Endodermal cell (in vitro differentiated cells): ENCODE results near the gene AFM. TPM values are rescaled to one million over a fixed set of nuclear protein-coding genes. Genes with fewer than 3 reads are reported as not detected.

Experiments used
- DNase-seq: peaks from one replicate; pipeline ENCODE4 v3.0.0-alpha.2; 2017
- H3K27ac ChIP-seq: 2 replicates; pipeline ENCODE4 v1.5.1; 2013; ENCODE audit warnings: mild to moderate bottlenecking, low read depth, low read length, moderate library complexity
- H3K27me3 ChIP-seq: 2 replicates; pipeline ENCODE4 v1.6.1; 2013; ENCODE audit warnings: mild to moderate bottlenecking, low read length, moderate library complexity; ENCODE audit not compliant: insufficient read depth, control insufficient read depth, poor library complexity, severe bottlenecking
- H3K36me3 ChIP-seq: 2 replicates; pipeline ENCODE4 v1.7.0; 2013; ENCODE audit warnings: mild to moderate bottlenecking, low read length, moderate library complexity; ENCODE audit not compliant: control insufficient read depth, insufficient read depth
- H3K4me1 ChIP-seq: one replicate; pipeline ENCODE4 v1.7.0; 2013; ENCODE audit warnings: low read length; ENCODE audit not compliant: control insufficient read depth, insufficient read depth
- H3K4me3 ChIP-seq: 2 replicates; pipeline ENCODE4 v1.5.1; 2013; ENCODE audit warnings: mild to moderate bottlenecking, low read length, moderate library complexity
- H3K9ac ChIP-seq: 2 replicates; pipeline ENCODE4 v1.6.1; 2013; ENCODE audit warnings: mild to moderate bottlenecking, low read length, moderate library complexity; ENCODE audit not compliant: poor library complexity, severe bottlenecking; ENCODE audit errors: extremely low read depth
- H3K9me3 ChIP-seq: 2 replicates; pipeline ENCODE4 v1.6.1; 2013; ENCODE audit warnings: mild to moderate bottlenecking, low read length, moderate library complexity; ENCODE audit not compliant: control insufficient read depth
- H3K27ac Mint-ChIP-seq: 2 replicates; pipeline ENCODE4 v1.8.0; 2020; ENCODE audit warnings: mixed read lengths
- H3K27me3 Mint-ChIP-seq: 2 replicates; pipeline ENCODE4 v1.8.0; 2021; ENCODE audit warnings: mild to moderate bottlenecking, mixed read lengths; ENCODE audit not compliant: insufficient read depth
- H3K36me3 Mint-ChIP-seq: 2 replicates; pipeline ENCODE4 v1.8.0; 2020; ENCODE audit warnings: low read depth, mixed read lengths
- H3K4me1 Mint-ChIP-seq: 2 replicates; pipeline ENCODE4 v1.8.0; 2020; ENCODE audit warnings: mixed read lengths
- H3K4me3 Mint-ChIP-seq: 2 replicates; pipeline ENCODE4 v1.8.0; 2020; ENCODE audit warnings: mild to moderate bottlenecking, moderate library complexity, mixed read lengths
- H3K9me3 Mint-ChIP-seq: 2 replicates; pipeline ENCODE4 v1.8.0; 2020; ENCODE audit warnings: mild to moderate bottlenecking, mixed read lengths
- WGBS, 2 experiments: methylation state at CpG; one replicate each; pipeline versions ENCODE4 v1.1.5 to v1.1.7; 2013; ENCODE audit warnings: missing lambda C conversion rate in 2 of 2, mixed read lengths in 1 of 2; ENCODE audit not compliant: insufficient coverage in 1 of 2, insufficient read length in 1 of 2; 5-methylcytosine and 5-hydroxymethylcytosine counted together
- total RNA-seq, 2 donors: library from RNA; stranded (reverse); fragmentation: NEBNext Ultra II Directional in 1 of 2; extraction: Animal tissue kit (Norgen Biotek cat#: 25700) in 1 of 2; gene quantifications; 2 replicates in 1 of 2; 3 replicates in 1 of 2; pipeline ENCODE4 v1.2.1, GENCODE V29; 2021
- TF ChIP-seq, protein P1 (sequence below): fragments of 200-600 bp; sonication (generic); conservative IDR thresholded peaks from 2 replicates; pipeline ENCODE4 v1.5.0; 2021; ENCODE audit warnings: antibody characterized with exemption, mild to moderate bottlenecking

AFM gene
- total RNA-seq, 2 donors from 2014 or later: not detected

DNA sequence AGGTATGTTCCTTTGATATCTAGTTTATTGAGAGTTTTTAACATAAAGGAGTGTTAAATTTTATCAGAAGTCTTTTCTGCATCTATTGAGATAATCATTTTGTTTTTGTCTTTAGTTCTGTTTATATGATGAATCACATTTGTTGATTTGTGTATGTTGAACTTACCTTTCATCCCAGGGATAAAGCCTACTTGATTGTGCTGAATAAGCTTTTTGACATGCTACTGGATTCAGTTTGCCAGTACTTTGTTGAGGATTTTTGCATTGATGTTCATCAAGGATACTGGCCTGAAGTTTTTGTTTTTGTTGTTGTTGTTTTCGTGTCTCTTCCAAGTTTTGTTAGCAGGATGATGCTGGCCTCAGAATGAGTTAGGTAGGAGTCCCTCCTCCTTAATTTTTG, 10.8 kb upstream of the AFM start:
- 92% methylated on average over 1 of the region's 1 CpG; no CpG with 5 or more reads in 1 of the 2 experiments for WGBS, 2 experiments
- H3K27ac ChIP-seq: no peak overlapping the region
- H3K27ac Mint-ChIP-seq: no peak overlapping the region

DNA sequence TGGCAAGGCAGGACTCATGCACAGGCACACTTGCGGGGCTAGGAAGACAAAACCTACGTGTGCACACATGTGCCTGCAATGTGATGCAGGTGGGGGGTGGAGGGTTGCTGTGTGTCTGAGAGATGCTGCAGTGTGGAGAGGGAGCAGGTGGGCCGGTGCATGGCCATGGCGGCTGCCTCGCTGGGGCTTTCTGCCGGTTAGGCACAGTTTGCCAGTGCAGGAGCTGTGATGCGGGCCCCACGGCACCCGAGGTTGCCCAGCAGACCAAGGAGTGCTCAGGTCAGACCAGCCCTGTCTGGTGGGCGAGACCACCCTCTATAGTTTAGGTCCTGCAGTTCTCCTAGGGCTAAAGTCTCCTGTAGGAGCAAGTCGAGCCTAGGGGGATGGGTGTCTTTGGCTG, 4.4 kb upstream of the AFM start:
- Histone ChIP-seq H3K27me3 (peaks cover 15% of the 10 kb centered on the region), H3K4me1 (no peaks in the 10 kb centered on the region), H3K9me3 (peaks cover 33% of the 10 kb centered on the region), H3K9ac (no peak overlapping the region), H3K27ac (no peak overlapping the region), H3K4me3 (no peak overlapping the region), H3K36me3 (no peaks in the 10 kb centered on the region)
- Mint-ChIP-seq H3K9me3 (peaks cover 39% of the 10 kb centered on the region), H3K36me3 (peaks cover 2% of the 10 kb centered on the region), H3K27ac (no peak overlapping the region), H3K4me1 (no peaks in the 10 kb centered on the region), H3K4me3 (no peak overlapping the region), H3K27me3 (peaks cover 36% of the 10 kb centered on the region)
- no peak for DNase-seq
- TF ChIP-seq, protein P1, sequence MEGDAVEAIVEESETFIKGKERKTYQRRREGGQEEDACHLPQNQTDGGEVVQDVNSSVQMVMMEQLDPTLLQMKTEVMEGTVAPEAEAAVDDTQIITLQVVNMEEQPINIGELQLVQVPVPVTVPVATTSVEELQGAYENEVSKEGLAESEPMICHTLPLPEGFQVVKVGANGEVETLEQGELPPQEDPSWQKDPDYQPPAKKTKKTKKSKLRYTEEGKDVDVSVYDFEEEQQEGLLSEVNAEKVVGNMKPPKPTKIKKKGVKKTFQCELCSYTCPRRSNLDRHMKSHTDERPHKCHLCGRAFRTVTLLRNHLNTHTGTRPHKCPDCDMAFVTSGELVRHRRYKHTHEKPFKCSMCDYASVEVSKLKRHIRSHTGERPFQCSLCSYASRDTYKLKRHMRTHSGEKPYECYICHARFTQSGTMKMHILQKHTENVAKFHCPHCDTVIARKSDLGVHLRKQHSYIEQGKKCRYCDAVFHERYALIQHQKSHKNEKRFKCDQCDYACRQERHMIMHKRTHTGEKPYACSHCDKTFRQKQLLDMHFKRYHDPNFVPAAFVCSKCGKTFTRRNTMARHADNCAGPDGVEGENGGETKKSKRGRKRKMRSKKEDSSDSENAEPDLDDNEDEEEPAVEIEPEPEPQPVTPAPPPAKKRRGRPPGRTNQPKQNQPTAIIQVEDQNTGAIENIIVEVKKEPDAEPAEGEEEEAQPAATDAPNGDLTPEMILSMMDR: no peak
- WGBS, 2 experiments: 62 to 83% methylated on average over 3 to 11 of the region's 11 CpGs

More for the DNA sequence above, 10.8 kb upstream of the AFM start:
- Histone ChIP-seq H3K27me3 (no peaks in the 10 kb centered on the region), H3K9ac (no peak overlapping the region), H3K36me3 (no peaks in the 10 kb centered on the region), H3K4me1 (no peaks in the 10 kb centered on the region), H3K9me3 (peaks cover 32% of the 10 kb centered on the region), H3K4me3 (no peak overlapping the region)
- Mint-ChIP-seq H3K27me3 (peaks cover 19% of the 10 kb centered on the region), H3K36me3 (no peaks in the 10 kb centered on the region), H3K4me3 (no peak overlapping the region), H3K4me1 (no peaks in the 10 kb centered on the region), H3K9me3 (peaks cover 35% of the 10 kb centered on the region)
- TF ChIP-seq, protein P1: no peak
- DNase-seq: no peak

DNA sequence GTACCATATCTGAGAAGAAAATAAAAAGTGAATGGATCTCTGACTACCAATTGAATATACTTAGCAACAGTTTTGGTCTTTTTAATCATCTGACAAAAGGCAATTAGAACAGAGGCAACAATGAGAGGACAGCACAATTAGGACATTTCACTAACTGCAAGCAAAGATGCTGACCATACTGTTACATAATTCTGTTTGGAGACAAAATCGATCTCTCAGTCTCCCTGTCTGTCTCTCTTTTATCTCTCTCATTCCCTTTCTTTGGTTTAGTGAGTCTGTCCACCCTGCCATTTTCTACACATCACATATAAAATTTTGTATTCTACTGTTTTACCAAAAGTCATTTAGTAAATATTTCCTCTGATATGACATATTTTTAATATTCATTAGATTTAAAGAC, 2.2 kb upstream of the AFM start:
- WGBS, 2 experiments: 80 to 85% methylated on average over 1 of the region's 1 CpG
- Histone ChIP-seq H3K9me3 (peaks cover 19% of the 10 kb centered on the region), H3K4me3 (no peak overlapping the region)

More for the DNA sequence above, 2.2 kb upstream of the AFM start:
- H3K27me3 Mint-ChIP-seq: peaks cover 48% of the 10 kb centered on the region
- peaks cover 2% of the 10 kb centered on the region for H3K36me3 Mint-ChIP-seq
- Histone ChIP-seq H3K9ac (no peak overlapping the region), H3K4me1 (no peaks in the 10 kb centered on the region), H3K36me3 (no peaks in the 10 kb centered on the region), H3K27ac (no peak overlapping the region), H3K27me3 (peaks cover 36% of the 10 kb centered on the region)
- TF ChIP-seq, protein P1: no peak
- no peaks in the 10 kb centered on the region for H3K4me1 Mint-ChIP-seq
- no peak overlapping the region for H3K27ac Mint-ChIP-seq
- DNase-seq: no peak
- H3K9me3 Mint-ChIP-seq: peaks cover 19% of the 10 kb centered on the region
- no peak overlapping the region for H3K4me3 Mint-ChIP-seq
